ENCODE data around the gene CDH4. TPM values are rescaled to one million over a fixed set of nuclear protein-coding genes. Genes with fewer than 3 reads are reported as not detected.

The CDH4 gene
- total and polyA plus RNA-seq, 5 donors from 2014 or later, result 0.07 to 0.69 (median 0.49) TPM; not detected in 1

DNA sequence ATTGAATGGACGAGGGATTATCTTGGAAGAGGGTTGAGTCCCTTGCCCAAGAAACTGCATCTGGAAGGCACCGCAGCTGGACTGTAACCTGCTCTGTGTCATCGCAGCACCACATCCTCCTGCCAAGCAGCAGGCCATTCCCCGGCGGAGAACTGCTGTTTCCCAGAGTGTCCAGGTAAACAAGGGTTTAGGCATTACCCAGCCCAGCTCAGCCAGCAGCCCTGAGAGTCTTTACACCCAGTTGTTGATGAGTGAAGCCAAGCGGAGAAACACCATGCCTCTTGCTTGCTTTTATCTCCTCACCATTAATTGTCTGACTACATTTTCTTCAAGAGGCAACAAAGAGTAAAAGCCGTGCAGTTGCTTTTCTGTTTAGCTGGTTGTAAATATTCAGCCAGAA, 104.1 kb downstream of the CDH4 start:
- Histone ChIP-seq H3K9me3 (ENCODE audit: control insufficient read depth in 2 of 2, low read length in 2 of 2) (no peaks in the 10 kb centered on the region), H3K27ac (ENCODE audit: insufficient read depth, low read length, poor library complexity, severe bottlenecking) (no peak overlapping the region), H3K36me3 (ENCODE audit: control insufficient read depth, insufficient read depth, low read length) (no peaks in the 10 kb centered on the region), H3K27me3 (ENCODE audit: control insufficient read depth, insufficient read depth, low read length) (no peaks in the 10 kb centered on the region), H3K4me3 (ENCODE audit: low read depth, low read length) (no peak overlapping the region), H3K4me1 (ENCODE audit: control insufficient read depth, insufficient read depth, low read length, poor library complexity, severe bottlenecking) (no peaks in the 10 kb centered on the region)
- H3K9me3 Mint-ChIP-seq, result peaks cover 0 to 4% (median 0%) of the 10 kb centered on the region in 7 donors
- H3K4me1 Mint-ChIP-seq, result peaks cover 0 to 2% (median 0%) of the 10 kb centered on the region in 4 donors
- H3K36me3 Mint-ChIP-seq, result no peaks in the 10 kb centered on the region
- H3K27me3 Mint-ChIP-seq, result no peaks in the 10 kb centered on the region
- H3K27ac Mint-ChIP-seq, result no peak overlapping the region
- ATAC-seq (ENCODE audit: low read depth in 2 of 2) (no peak), DNase-seq (no peak)
- H3K4me3 Mint-ChIP-seq, result no peak overlapping the region

DNA sequence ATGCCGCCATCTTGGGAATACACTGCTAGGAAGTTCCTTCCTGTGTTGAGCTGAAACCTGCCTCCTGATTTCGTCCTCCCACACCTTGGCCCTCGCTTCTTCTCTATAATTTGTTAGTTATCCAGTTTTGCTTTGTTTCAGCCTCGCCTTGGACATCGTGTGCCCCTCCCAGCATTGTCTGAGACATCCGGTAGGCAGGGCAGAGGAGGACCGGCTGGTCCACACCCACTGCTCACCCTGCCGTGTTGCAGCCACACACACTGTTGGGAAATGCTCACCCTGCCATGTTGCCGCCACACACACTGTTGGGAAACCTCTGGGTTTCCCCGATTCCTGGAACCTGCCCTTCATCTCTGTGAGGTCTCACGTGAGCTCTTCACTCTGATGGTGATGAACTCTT, 105.1 kb downstream of the CDH4 start:
- H3K9me3 ChIP-seq (ENCODE audit: control insufficient read depth in 2 of 2, low read length in 2 of 2), result no peaks in the 10 kb centered on the region
- no peak for DNase-seq
- H3K27me3 ChIP-seq (ENCODE audit: control insufficient read depth, insufficient read depth, low read length), result no peaks in the 10 kb centered on the region
- H3K4me1 ChIP-seq (ENCODE audit: control insufficient read depth, insufficient read depth, low read length, poor library complexity, severe bottlenecking), result no peaks in the 10 kb centered on the region
- Mint-ChIP-seq H3K27me3 (no peaks in the 10 kb centered on the region), H3K27ac (no peak overlapping the region), H3K4me1 (peaks cover 0 to 2% (median 0%) of the 10 kb centered on the region in 4 donors), H3K36me3 (no peaks in the 10 kb centered on the region), H3K4me3 (no peak overlapping the region), H3K9me3 (peaks cover 0 to 4% (median 0%) of the 10 kb centered on the region in 7 donors)
- H3K4me3 ChIP-seq (ENCODE audit: low read depth, low read length), result no peak overlapping the region
- no peak overlapping the region for H3K27ac ChIP-seq (ENCODE audit: insufficient read depth, low read length, poor library complexity, severe bottlenecking)
- no peaks in the 10 kb centered on the region for H3K36me3 ChIP-seq (ENCODE audit: control insufficient read depth, insufficient read depth, low read length)
- no peak for ATAC-seq (ENCODE audit: low read depth in 2 of 2)

- no peak overlapping the region for H3K4me3 ChIP-seq (ENCODE audit: low read depth, low read length)
- H3K27me3 ChIP-seq (ENCODE audit: control insufficient read depth, insufficient read depth, low read length), result no peaks in the 10 kb centered on the region
- no peaks in the 10 kb centered on the region for H3K9me3 ChIP-seq (ENCODE audit: control insufficient read depth in 2 of 2, low read length in 2 of 2)
- Mint-ChIP-seq H3K9me3 (peaks cover 0 to 3% (median 0%) of the 10 kb centered on the region in 7 donors), H3K27ac (no peak overlapping the region), H3K27me3 (no peaks in the 10 kb centered on the region), H3K36me3 (no peaks in the 10 kb centered on the region), H3K4me3 (no peak overlapping the region), H3K4me1 (no peaks in the 10 kb centered on the region)
- H3K4me1 ChIP-seq (ENCODE audit: control insufficient read depth, insufficient read depth, low read length, poor library complexity, severe bottlenecking), result no peaks in the 10 kb centered on the region
- no peaks in the 10 kb centered on the region for H3K36me3 ChIP-seq (ENCODE audit: control insufficient read depth, insufficient read depth, low read length)
- ATAC-seq (ENCODE audit: low read depth in 2 of 2), result no peak
- no peak for DNase-seq
- H3K27ac ChIP-seq (ENCODE audit: insufficient read depth, low read length, poor library complexity, severe bottlenecking), result no peak overlapping the region
Measured at GRCh38 chr20:61359254-61359653, 107.2 kb downstream of the CDH4 start.

GRCh38 chr20:61360296-61360695, 108.2 kb downstream of the CDH4 start:
- ATAC-seq (ENCODE audit: low read depth in 2 of 2), result no peak
- Mint-ChIP-seq H3K36me3 (no peaks in the 10 kb centered on the region), H3K9me3 (peaks cover 0 to 3% (median 0%) of the 10 kb centered on the region in 7 donors), H3K4me3 (no peak overlapping the region), H3K27me3 (no peaks in the 10 kb centered on the region), H3K4me1 (no peaks in the 10 kb centered on the region), H3K27ac (no peak overlapping the region)
- no peak overlapping the region for H3K27ac ChIP-seq (ENCODE audit: insufficient read depth, low read length, poor library complexity, severe bottlenecking)
- H3K4me1 ChIP-seq (ENCODE audit: control insufficient read depth, insufficient read depth, low read length, poor library complexity, severe bottlenecking), result no peaks in the 10 kb centered on the region
- H3K4me3 ChIP-seq (ENCODE audit: low read depth, low read length), result no peak overlapping the region
- H3K36me3 ChIP-seq (ENCODE audit: control insufficient read depth, insufficient read depth, low read length), result no peaks in the 10 kb centered on the region
- no peak for DNase-seq
- no peaks in the 10 kb centered on the region for H3K9me3 ChIP-seq (ENCODE audit: control insufficient read depth in 2 of 2, low read length in 2 of 2)
- H3K27me3 ChIP-seq (ENCODE audit: control insufficient read depth, insufficient read depth, low read length), result no peaks in the 10 kb centered on the region

DNA sequence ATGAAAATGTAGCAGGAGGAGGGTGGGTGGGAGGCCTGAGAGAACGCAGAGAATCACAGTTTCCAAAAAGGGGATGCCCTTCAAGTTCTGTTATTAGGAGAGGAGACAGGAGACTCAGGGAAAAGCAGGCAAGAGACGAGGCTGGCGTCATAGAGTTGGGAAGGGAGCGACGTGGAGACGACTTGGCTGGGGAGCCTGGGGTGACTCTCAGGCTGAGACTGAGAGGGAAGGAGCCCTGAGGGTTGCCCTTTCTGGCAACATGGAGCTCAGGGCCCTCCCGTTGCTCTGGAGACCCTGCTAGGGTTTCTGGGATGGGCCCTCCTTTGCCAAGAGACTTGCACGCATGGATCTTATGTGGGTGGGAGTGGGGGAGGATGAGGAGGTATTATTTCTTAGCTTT, 108.9 kb downstream of the CDH4 start:
- H3K4me3 ChIP-seq (ENCODE audit: low read depth, low read length), result no peak overlapping the region
- Mint-ChIP-seq H3K9me3 (peaks cover 0 to 3% (median 0%) of the 10 kb centered on the region in 7 donors), H3K27ac (no peak overlapping the region), H3K36me3 (no peaks in the 10 kb centered on the region), H3K4me3 (no peak overlapping the region), H3K27me3 (no peaks in the 10 kb centered on the region), H3K4me1 (no peaks in the 10 kb centered on the region)
- H3K9me3 ChIP-seq (ENCODE audit: control insufficient read depth in 2 of 2, low read length in 2 of 2), result no peaks in the 10 kb centered on the region
- DNase-seq (no peak), ATAC-seq (ENCODE audit: low read depth in 2 of 2) (no peak)
- no peak overlapping the region for H3K27ac ChIP-seq (ENCODE audit: insufficient read depth, low read length, poor library complexity, severe bottlenecking)
- H3K4me1 ChIP-seq (ENCODE audit: control insufficient read depth, insufficient read depth, low read length, poor library complexity, severe bottlenecking), result no peaks in the 10 kb centered on the region
- no peaks in the 10 kb centered on the region for H3K36me3 ChIP-seq (ENCODE audit: control insufficient read depth, insufficient read depth, low read length)
- H3K27me3 ChIP-seq (ENCODE audit: control insufficient read depth, insufficient read depth, low read length), result no peaks in the 10 kb centered on the region

GRCh38 chr20:61361501-61361900, 109.4 kb downstream of the CDH4 start:
- H3K4me3 Mint-ChIP-seq, result no peak overlapping the region
- Histone ChIP-seq H3K4me1 (ENCODE audit: control insufficient read depth, insufficient read depth, low read length, poor library complexity, severe bottlenecking) (no peaks in the 10 kb centered on the region), H3K4me3 (ENCODE audit: low read depth, low read length) (no peak overlapping the region), H3K27ac (ENCODE audit: insufficient read depth, low read length, poor library complexity, severe bottlenecking) (no peak overlapping the region), H3K27me3 (ENCODE audit: control insufficient read depth, insufficient read depth, low read length) (no peaks in the 10 kb centered on the region), H3K9me3 (ENCODE audit: control insufficient read depth in 2 of 2, low read length in 2 of 2) (no peaks in the 10 kb centered on the region), H3K36me3 (ENCODE audit: control insufficient read depth, insufficient read depth, low read length) (no peaks in the 10 kb centered on the region)
- no peaks in the 10 kb centered on the region for H3K4me1 Mint-ChIP-seq
- no peaks in the 10 kb centered on the region for H3K27me3 Mint-ChIP-seq
- no peaks in the 10 kb centered on the region for H3K36me3 Mint-ChIP-seq
- no peak overlapping the region for H3K27ac Mint-ChIP-seq
- DNase-seq, result no peak
- H3K9me3 Mint-ChIP-seq, result peaks cover 0 to 3% (median 0%) of the 10 kb centered on the region in 7 donors
- no peak for ATAC-seq (ENCODE audit: low read depth in 2 of 2)

DNA sequence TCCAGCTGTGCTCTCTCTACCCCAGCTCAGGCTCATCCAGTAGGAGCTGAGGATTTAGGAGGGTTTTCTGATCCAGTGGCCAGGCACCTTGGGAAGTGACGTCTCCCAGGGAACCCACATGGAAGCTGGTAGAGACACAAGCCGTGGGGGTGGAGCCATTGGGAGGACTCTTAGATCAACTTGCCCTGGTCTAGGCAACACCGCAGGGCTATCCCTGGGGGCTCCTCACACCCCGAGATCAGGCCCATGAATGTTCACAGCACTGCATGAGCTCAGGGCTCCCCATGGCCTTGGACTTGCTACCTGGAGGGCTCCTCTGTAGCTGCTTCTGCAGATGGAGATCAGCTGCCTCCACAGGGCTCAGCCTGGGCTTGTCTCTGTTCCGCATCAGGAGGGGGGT, 112.1 kb downstream of the CDH4 start:
- DNase-seq (no peak), ATAC-seq (ENCODE audit: low read depth in 2 of 2) (no peak)
- Mint-ChIP-seq H3K27me3 (no peaks in the 10 kb centered on the region), H3K9me3 (peaks cover 0 to 3% (median 1%) of the 10 kb centered on the region in 7 donors), H3K4me3 (no peak overlapping the region), H3K36me3 (no peaks in the 10 kb centered on the region), H3K4me1 (no peaks in the 10 kb centered on the region), H3K27ac (no peak overlapping the region)
- Histone ChIP-seq H3K4me1 (ENCODE audit: control insufficient read depth, insufficient read depth, low read length, poor library complexity, severe bottlenecking) (no peaks in the 10 kb centered on the region), H3K4me3 (ENCODE audit: low read depth, low read length) (no peak overlapping the region), H3K9me3 (ENCODE audit: control insufficient read depth in 2 of 2, low read length in 2 of 2) (no peaks in the 10 kb centered on the region), H3K27ac (ENCODE audit: insufficient read depth, low read length, poor library complexity, severe bottlenecking) (no peak overlapping the region), H3K36me3 (ENCODE audit: control insufficient read depth, insufficient read depth, low read length) (no peaks in the 10 kb centered on the region), H3K27me3 (ENCODE audit: control insufficient read depth, insufficient read depth, low read length) (no peaks in the 10 kb centered on the region)

GRCh38 chr20:61366914-61367313, 114.9 kb downstream of the CDH4 start:
- Mint-ChIP-seq H3K4me1 (no peaks in the 10 kb centered on the region), H3K36me3 (no peaks in the 10 kb centered on the region), H3K4me3 (no peak overlapping the region), H3K27me3 (no peaks in the 10 kb centered on the region), H3K9me3 (peaks cover 0 to 3% (median 1%) of the 10 kb centered on the region in 7 donors), H3K27ac (no peak overlapping the region)
- no peaks in the 10 kb centered on the region for H3K27me3 ChIP-seq (ENCODE audit: control insufficient read depth, insufficient read depth, low read length)
- H3K4me3 ChIP-seq (ENCODE audit: low read depth, low read length), result no peak overlapping the region
- no peak for ATAC-seq (ENCODE audit: low read depth in 2 of 2)
- H3K27ac ChIP-seq (ENCODE audit: insufficient read depth, low read length, poor library complexity, severe bottlenecking), result no peak overlapping the region
- no peaks in the 10 kb centered on the region for H3K9me3 ChIP-seq (ENCODE audit: control insufficient read depth in 2 of 2, low read length in 2 of 2)
- no peaks in the 10 kb centered on the region for H3K36me3 ChIP-seq (ENCODE audit: control insufficient read depth, insufficient read depth, low read length)
- H3K4me1 ChIP-seq (ENCODE audit: control insufficient read depth, insufficient read depth, low read length, poor library complexity, severe bottlenecking), result no peaks in the 10 kb centered on the region
- DNase-seq, result no peak

All from CD4-positive, CD25-positive, alpha-beta regulatory T cell (primary cell).